HG03354 (cell line): ENCODE results near the gene HDAC4.
A peak's percentile ranks its signal among the peaks of the same experiment; 100 is the strongest.

Experiments
- ATAC-seq: cut with Tn5 transposase; IDR thresholded peaks from one replicate; pipeline ENCODE4 v1.9.1; 2021; ENCODE audit warnings: mild to moderate bottlenecking; ENCODE audit not compliant: unreplicated experiment, poor library complexity, severe bottlenecking

The HDAC4 gene

DNA sequence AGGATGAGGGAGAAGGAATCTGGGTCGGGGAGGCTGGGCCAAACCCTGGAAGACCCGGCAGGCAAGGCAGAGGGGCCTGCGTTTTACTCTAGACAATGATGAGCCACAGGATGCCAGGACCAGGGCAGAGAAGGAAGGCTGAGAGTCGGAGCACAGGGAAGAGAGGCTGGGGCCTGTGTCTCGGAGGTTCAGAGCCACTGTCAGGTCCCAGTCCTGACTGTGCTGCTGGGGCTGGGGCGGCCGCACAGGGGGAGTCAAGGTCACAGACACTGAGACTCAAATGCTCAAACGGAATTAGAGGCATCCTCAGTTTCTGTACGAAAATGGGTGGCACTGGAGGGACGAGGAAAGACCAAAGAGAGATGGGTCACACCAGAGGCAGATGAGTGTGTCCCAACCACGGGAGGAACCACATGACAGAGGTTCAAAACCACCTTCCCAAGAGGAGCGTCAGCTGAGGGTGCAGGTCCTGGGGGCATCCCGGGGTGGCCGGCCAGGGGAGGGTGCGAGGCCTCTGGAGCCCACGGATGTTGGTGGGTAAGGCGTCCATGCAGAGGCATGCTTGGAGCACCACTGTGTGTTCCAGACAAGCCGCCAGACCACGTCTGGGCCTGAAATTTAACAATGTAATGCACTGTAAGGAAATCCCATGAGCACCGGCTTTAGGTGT, 14.7 kb downstream of the HDAC4 start:
- ATAC-seq = no peak

DNA sequence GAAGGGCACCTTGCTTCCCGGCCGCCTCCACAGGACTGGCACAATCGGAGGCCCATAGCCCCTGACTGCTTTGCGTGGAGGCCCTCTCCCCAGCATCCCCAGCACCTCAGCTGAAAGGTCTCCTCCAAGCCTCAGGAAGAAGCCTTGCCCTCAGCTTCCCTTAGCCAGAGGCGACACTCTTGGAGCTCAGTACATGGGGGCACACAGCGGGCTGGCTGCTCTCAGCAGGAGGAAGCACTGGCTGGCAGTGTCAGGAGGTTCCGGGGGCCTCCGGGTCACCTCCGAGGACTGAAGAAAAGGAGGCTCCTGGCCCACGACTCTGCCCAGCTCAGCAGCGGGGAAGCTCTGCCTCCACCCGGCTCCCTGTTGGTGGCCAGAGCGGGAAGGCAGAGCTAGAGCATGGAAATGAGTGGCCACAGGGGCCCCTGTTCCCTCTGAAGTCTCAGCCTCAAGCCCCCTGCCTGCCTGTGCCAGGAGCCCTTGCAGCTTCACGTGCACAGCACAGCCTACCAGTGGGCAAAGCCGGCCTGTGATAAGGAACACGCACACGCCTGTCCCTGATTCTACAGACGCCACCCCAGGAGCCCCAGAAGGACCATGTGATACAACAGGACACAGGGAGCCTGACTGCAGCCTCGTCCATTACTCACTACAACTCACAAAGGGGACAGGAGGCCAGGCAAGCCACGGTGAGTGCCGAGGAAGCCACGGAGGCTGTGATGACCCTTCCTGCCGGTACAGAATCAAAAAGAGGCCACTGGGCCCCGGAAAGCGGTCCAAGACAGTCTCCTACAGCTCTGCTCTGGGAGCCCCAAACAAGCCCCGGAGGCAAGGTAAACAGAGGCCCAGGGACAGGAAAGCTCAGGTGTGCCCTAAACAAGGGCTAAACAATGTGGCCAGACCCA, 15.5 kb downstream of the HDAC4 start:
- no peak for ATAC-seq

DNA sequence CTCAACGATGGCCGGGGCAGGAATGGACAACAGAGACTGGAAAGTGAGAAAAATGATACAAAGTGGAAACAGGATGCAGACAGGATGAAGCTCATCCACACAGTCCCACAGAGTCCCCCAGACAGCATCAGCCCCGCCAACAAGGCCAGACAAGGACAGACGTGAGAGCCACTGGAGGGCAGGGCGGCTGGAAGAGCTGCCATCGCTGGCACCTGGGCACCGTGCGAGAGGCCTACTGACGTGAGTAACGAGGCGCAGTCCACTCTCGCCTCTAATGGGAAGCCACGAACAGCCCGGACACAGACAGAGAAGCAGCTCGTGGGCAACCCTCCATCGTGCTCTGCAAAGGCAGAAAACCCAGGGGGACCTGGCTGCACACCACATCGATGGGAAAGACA, 17.1 kb downstream of the HDAC4 start:
- ATAC-seq = no peak

DNA sequence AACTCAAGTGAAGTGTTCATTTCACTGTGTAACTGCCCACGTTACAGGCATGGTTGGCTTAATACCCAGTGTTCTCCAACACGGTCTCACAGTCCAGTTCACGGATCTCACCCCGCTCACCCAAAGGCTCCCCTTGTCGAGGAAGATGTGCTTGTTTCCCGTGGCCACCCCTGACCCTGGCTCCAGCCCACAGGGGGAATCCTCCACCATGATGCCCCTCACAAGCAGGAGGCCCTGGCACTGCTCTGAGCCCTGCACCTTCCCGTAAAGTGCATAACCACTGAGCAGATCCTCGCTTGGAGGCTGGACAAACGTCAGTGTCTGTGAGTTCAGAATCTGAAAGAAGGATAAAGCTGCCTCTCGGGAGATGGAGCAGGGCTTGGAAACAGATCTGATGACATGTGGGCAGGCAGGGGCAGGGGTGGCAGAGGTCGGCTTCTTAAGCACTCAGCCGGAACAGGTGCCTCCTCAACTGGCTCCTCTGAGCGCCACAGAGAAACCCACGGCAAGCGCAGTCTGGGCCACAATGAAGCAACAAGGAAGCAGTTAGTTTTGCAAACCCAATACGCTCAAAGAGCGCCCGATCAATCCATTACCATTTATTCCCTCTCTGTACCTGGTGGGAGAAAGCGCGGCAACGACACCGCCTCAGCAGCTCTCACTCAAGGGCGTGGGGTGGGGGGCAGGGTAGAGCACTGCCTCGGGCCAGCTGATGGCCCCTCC, 17.6 kb downstream of the HDAC4 start:
- ATAC-seq = no peak

DNA sequence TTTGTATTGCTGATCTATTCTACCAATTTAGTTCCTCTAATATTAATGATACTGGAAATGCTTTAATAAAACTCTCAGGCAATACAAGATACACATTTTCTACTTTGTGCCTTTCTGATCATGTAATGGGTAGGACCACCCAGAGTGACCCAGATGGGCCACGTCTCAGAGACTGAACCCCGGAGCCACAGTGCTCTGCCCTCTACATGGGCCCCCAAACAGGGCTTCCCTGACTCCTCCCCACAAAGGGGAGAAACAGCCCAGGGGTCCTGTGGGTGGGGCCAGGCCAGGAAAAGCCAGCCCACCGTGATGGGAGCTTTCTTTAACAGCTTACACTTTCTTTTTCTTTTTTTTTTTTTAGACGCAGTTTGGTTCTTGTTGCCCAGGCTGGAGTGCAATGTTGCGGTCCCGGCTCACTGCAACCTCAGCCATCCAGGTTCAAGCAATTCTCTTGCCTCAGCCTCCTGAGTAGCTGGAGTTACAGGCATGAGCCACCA, 18.4 kb downstream of the HDAC4 start:
- ATAC-seq = no peak

DNA sequence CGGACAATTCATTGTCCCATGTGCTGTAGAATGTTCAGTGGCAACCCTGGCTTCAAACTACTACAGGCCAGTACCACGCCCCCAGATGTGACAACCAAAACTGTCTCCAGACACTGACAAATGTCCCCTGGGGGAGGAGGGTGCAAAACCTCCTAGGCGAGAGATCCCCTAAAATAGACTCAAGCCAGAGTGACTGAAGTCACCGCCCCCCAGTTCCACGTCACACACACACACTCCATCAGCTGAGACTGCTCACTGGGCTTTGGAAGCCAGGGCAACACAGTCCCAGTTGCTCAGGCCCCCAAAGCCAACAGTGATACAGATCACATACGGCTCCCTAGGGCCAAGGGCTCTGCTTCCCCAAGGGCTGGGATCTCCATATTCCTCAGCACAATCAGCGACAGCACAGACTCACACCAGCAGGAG, 19.1 kb downstream of the HDAC4 start:
- peak; percentile 70 for ATAC-seq

DNA sequence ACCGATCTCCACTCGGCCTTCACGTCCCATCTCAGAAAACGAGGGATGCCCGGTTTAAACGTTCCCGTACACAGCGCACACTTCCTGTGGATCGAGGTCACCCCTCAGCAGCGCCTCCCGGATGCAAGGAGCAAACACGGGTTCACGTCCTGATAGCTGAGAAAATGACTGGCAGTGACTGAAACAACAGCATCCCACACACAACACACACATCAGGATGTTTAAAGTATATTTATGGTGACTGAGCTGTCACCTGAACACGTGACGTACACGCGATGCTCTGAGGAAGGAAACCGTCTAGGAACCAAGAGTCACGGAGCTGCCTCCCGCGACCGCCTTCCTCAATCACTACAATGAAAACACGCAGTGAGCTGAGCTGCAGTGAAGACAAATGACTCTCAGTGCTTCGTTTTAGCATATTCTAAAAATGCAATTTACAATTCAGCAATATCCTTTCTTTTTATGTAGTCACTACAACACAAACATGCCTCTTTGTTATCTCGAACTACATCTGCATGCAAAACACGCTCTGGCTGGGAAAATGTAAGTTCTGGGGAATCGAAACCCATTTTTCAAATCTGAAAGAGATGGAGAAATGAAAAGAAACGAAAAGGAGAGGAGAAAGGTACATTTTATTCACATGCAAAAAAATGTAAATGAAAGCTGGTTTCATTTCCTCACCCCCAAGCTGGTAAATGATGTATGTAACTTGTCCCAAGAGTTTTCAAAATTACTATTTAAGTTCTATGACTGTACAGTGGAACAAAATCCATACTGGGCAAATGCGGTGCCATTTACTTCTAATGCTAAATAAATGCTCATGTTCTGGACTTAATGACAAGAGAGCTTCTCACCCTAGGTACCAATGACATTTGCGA, 19.8 kb downstream of the HDAC4 start:
- ATAC-seq = peak; percentile 55

DNA sequence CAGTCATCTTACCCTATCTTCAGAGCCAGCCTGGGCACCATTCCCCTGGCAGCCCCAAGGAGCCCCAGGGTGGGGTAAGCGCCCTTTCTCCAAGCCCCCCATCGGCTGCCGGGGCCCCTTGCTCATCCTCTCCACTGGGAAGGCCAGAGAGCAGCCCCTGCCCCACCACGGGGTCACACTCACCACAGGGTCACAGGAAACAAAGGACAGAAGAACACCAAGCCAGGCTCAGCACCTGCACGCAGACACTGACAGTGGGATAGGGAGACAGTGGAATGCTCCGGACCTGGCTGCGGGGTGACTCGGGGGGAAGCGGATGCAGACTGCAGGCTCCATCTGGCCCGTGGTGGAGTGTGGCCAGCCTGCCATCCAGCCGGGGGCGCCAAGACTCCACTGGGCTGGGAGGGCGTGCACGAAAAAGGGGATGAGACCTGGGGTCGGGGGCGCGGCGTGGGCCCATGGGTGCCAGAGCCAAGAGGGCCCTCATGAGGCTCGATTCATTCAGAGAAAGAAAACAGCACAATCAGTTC, 21.1 kb downstream of the HDAC4 start:
- ATAC-seq = no peak

DNA sequence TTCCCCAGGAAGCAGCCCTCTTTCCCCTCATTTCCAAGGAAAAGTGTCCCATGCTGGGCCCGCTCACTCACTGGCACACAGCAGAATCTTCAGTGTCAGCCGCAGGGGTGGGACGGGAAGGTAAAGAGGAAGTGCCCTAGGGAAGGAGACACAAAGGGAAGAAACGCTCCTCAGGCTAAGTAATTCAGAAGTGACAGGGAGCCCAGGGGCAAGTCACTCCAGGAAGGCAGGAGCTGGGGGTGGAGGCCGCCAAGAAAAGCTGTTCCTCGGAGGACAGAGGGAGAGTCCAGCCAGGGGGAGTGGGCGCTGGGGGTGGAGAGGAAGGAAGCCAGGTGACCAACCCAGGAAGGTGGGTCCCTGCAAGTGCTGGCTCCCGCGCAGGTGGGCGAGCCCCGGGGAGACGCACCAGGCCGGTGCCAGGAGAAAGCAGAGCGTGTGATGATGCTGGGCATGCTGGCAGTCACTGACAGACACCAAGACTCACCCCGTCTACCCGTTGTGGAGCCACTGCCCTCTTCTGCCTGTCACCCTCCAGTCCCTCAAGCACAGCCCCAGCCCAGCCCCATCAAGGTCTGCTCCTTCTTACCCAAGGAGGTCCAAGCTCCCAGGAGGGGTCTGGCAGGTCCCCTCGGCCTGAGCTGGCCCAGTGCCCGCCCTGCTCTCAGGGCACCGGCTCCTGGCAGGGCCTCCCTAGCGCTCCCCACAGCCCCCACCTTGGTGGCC, 21.7 kb downstream of the HDAC4 start:
- no peak for ATAC-seq

DNA sequence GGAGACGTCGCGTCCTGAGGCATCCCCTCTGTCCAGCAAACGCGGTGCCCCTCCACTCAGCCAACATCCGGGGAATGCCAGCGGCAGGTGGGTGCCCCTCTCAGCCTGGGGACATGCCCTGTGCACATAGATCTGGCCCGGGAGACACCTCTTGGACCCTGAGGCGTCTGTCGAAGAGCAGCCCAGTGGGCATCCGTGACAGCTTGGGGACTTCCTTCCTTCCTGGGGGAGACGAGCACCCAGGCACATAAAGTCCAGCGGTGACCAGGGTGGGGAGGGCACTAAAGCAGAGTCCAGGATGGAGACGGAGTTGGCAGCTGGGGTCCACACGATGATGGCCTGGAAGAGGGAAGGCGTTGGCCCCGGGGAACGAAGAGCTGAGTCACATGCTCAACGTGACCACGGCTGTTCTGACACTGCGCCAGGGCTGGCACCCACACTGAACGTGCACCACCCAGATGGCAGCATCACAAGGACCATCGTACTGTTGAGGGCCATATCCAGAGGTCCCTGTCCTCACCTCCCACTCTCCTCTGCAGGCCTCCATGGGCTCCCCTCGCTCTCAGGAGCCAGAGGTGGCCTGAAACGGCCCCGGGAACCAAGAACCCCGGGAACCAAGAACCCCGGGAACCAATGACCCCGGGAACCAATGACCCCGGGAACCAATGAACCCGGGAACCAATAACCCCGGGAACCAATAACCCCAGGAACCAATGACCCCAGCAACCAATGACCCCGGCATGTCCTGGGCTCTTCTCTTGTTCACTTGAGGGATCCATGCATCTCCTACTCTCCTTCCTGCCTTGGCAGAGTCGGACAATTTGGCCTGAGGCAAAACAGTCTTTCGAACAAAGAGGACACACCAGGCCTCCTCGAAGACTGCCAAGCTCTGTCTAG, 22.6 kb downstream of the HDAC4 start:
- ATAC-seq = no peak

DNA sequence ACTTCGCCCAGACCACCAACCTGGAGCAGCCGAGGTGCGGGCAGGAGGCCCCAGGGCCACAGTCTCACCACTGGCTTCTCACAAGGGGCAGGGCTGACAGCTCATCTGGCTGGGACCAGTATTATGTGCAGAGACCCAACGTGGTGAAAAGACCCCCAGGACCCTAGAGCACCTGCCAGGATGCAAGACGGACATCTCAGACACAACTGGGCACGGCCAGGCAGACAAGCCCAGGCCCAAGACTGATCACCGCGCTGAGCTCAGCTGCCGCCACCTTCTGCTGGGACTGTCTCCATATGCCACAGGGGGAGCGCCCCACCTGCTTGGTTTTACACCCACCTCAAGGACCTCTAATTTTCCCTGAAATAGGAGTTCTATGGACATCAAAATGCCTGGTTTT, 23.2 kb downstream of the HDAC4 start:
- no peak for ATAC-seq

DNA sequence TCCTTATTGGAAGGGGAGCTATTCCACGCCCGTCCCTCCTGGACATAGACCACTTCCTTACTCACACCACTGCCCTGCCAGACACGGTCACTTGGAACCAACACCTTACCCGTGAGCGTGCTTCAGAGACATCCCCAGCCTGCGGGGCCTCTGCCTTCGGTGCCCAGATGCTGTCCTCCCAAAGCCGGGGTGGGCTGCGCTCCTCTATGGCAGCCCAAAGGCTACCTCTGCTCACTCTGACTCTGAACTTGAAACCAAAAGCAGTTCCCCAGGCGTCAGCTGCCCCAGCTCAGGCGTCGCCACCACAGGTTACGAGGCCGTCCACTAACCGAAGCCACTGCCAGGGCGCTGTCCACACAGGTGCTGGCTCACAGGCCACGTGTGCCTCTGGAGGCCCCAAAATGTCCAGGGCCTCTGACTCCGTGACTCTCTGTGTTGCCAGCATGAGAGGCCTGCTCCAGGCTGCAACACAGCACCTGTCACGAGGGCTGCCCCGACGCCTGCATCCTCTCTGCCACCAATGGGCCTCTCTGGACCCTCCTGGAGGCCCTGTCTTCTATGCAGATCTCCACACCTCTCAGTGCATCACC, 23.8 kb downstream of the HDAC4 start:
- no peak for ATAC-seq

DNA sequence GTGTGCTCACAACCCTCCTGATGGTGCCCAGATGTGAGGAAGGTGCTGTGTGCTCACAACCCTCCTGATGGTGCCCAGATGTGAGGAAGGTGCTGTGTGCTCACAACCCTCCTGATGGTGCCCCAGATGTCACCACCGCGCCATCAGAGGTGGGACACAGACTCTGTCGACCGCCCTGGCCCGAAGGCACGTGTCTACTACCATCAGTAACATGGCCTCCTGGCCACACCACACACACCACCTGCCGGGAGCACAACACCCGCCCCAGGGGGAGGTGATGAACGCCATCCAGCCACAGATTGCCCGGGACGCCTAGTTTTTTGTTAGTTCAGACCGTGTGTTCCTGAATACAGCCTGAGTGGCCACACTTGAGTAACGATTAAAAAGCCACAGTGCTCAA, 24.5 kb downstream of the HDAC4 start:
- ATAC-seq = no peak

DNA sequence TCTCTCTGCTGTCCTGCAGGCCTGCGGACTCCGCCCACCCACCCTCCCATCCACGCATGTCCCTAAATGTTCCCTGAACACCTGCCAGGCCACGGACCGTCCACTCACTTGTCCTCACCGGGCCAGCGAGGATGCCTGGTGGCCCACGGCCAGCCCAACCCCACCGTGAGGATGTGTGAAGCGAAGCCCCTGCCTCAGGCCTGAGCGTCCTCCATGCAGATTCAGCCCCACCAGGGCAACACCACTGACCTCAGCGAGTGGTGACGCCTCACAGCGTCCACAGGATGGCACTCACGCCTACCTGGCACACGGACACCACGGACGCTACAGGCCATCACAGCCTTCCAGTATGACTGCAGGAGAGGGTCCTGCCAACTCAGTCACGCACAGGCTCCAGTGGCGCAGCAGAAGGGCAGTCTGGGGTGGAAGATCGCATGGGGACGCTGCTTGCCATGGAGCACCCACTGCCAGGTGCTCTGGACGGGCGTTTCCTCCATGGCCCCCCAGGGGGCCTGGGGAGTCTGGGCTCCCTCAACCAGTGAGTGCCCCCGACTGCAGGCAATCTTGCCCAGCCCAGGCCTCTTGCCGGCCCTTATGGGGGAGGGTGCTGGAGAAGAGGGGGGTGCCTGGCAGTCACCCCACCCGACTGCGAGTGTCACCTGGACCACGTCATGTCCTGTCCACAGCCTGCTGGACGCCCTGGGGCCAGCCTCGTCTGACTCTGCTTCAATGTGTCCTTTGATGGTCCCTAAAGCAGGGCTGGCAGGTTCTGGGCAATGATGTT, 25.4 kb downstream of the HDAC4 start:
- no peak for ATAC-seq

DNA sequence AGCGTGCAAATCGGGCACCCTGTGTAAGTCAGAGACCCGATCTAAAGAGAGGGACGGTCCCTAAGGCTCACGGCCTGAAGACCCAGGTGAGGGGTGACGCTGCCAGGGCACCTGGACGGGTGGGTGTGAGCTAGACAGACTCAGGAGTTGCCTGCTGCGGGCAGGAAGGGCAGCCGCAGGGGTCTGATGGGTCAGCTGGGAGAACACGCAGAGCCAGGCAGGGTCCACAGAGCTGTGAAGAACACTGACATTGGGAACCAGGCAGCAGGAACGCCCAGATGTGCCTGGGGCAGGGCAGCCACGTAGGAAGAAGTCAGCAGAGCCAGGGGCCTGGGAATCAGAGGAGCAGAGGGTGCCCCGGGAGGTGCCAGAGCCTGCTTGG, 25.9 kb downstream of the HDAC4 start:
- no peak for ATAC-seq

DNA sequence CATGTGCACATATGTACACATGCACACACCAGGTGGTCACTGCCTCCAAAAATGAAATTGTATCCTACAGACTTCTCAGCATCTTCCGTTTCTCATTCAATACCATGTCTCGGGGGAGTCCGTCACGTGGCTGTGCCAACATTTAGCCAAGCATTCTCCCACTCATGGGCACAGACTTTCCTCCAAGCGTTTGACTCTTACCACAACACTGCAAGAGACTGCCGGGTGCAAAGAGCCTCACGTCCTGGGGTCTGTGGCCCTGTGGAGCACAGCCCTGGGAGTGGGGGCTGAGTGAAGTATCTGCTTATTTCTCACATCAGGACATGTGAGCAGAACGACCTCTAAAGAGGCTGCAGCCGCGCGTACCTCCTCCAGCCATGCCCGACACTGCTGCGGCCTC, 28.0 kb downstream of the HDAC4 start:
- ATAC-seq = no peak
